IMR-90 (cell line): ENCODE measurements around the gene SH3RF3. TPM values are rescaled to one million over a fixed set of nuclear protein-coding genes. Genes with fewer than 3 reads are reported as not detected.

Experiments used
- ATAC-seq: fragments of 200-7000 bp; cut with Tn5 transposase; 2 replicates; pipeline ENCODE4 v1.9.1; 2020; ENCODE audit warnings: low read depth, mild to moderate bottlenecking, moderate library complexity
- BruUV-seq: library from RNA; stranded (reverse); fragments of 400-500 nt; replicated peaks from 2 replicates; lab custom pipeline; 2021; lab: Mats Ljungman, UMichigan
- CTCF ChIA-PET: fragments of 300-600 bp; formaldehyde crosslinking; extraction: SDS; loops from one replicate; lab custom pipeline; 2021; ENCODE audit warnings: antibody characterized with exemption; lab: Yijun Ruan, JAX
- POLR2A ChIA-PET: fragments of 300-600 bp; sonication (Branson Sonifier 250); formaldehyde crosslinking; loops from one replicate; lab custom pipeline; 2022; ENCODE audit warnings: antibody characterized with exemption; ENCODE audit not compliant: unreplicated experiment; lab: Charles Lee
- DNase-seq: peaks from one replicate; pipeline ENCODE4 v3.0.0; 2013
- H2AFZ ChIP-seq: replicated peaks from 2 replicates; pipeline ENCODE3; 2013; ENCODE audit warnings: low read length, mild to moderate bottlenecking; ENCODE audit not compliant: poor library complexity
- H2AK5ac ChIP-seq: 2 replicates; pipeline ENCODE4 v1.6.1; 2013; ENCODE audit warnings: low read depth, low read length, inconsistent platforms
- H2AK9ac ChIP-seq: replicated peaks from 2 replicates; pipeline ENCODE3; 2013; ENCODE audit warnings: mild to moderate bottlenecking, low read depth, low read length, moderate library complexity; ENCODE audit not compliant: poor library complexity
- H2BK120ac ChIP-seq: 2 replicates; pipeline ENCODE4 v1.6.1; 2013; ENCODE audit warnings: low read depth, low read length, inconsistent platforms
- H2BK15ac ChIP-seq: 3 replicates; pipeline ENCODE4 v1.6.1; 2013; ENCODE audit warnings: low read depth, low read length, inconsistent platforms
- H2BK20ac ChIP-seq: 2 replicates; pipeline ENCODE4 v1.6.1; 2013; ENCODE audit warnings: low read depth, mild to moderate bottlenecking, inconsistent platforms, low read length, moderate library complexity
- H2BK5ac ChIP-seq: 2 replicates; pipeline ENCODE4 v1.6.1; 2013; ENCODE audit warnings: mild to moderate bottlenecking, low read depth, low read length, inconsistent platforms; ENCODE audit not compliant: poor library complexity, severe bottlenecking
- H3K14ac ChIP-seq: replicated peaks from 2 replicates; pipeline ENCODE4 v1.6.1; 2013; ENCODE audit warnings: low read depth, low read length, inconsistent platforms
- H3K18ac ChIP-seq: 2 replicates; pipeline ENCODE4 v1.6.1; 2013; ENCODE audit warnings: low read depth, low read length, control low read depth
- H3K23ac ChIP-seq: 2 replicates; pipeline ENCODE4 v1.6.1; 2013; ENCODE audit warnings: low read depth, low read length, inconsistent platforms
- H3K27ac ChIP-seq: 2 replicates; pipeline ENCODE4 v1.5.1; 2013; ENCODE audit warnings: mild to moderate bottlenecking, control low read depth, low read length; ENCODE audit not compliant: insufficient read depth
- H3K27me3 ChIP-seq: 2 replicates; pipeline ENCODE4 v1.6.1; 2013; ENCODE audit warnings: low read length; ENCODE audit not compliant: control insufficient read depth, insufficient read depth
- H3K36me3 ChIP-seq: 2 replicates; pipeline ENCODE4 v1.6.1; 2013; ENCODE audit warnings: low read length, mixed read lengths; ENCODE audit not compliant: control insufficient read depth, insufficient read depth
- H3K4ac ChIP-seq: 2 replicates; pipeline ENCODE4 v1.6.1; 2013; ENCODE audit warnings: low read depth, low read length, inconsistent platforms
- H3K4me1 ChIP-seq: 2 replicates; pipeline ENCODE4 v1.6.1; 2013; ENCODE audit warnings: low read length, mixed read lengths; ENCODE audit not compliant: control insufficient read depth, insufficient read depth
- H3K4me2 ChIP-seq: 2 replicates; pipeline ENCODE4 v1.6.1; 2013; ENCODE audit warnings: low read depth, mild to moderate bottlenecking, control low read depth, low read length, moderate library complexity
- H3K4me3 ChIP-seq: 2 replicates; pipeline ENCODE4 v1.5.1; 2013; ENCODE audit warnings: low read depth, mild to moderate bottlenecking, control low read depth, low read length, moderate library complexity; ENCODE audit not compliant: insufficient read depth
- H3K56ac ChIP-seq: 2 replicates; pipeline ENCODE4 v1.6.1; 2013; ENCODE audit warnings: low read length, inconsistent platforms; ENCODE audit not compliant: insufficient read depth; ENCODE audit errors: extremely low read depth
- H3K79me1 ChIP-seq, 2 experiments: 2 replicates each; pipeline ENCODE4 v1.6.1; 2013; ENCODE audit warnings: low read length in 2 of 2, inconsistent platforms in 1 of 2, low read depth in 1 of 2
- H3K9ac ChIP-seq: 2 replicates; pipeline ENCODE4 v1.6.1; 2013; ENCODE audit warnings: low read depth, low read length, control low read depth
- H3K9me1 ChIP-seq: 2 replicates; pipeline ENCODE4 v1.6.1; 2013; ENCODE audit warnings: low read length, inconsistent platforms; ENCODE audit not compliant: insufficient read depth
- H3K9me3 ChIP-seq: 2 replicates; pipeline ENCODE4 v1.6.1; 2013; ENCODE audit warnings: low read length; ENCODE audit not compliant: control insufficient read depth, insufficient read depth
- H4K20me1 ChIP-seq: 2 replicates; pipeline ENCODE4 v1.6.1; 2013; ENCODE audit warnings: low read length, inconsistent platforms; ENCODE audit not compliant: insufficient read depth
- H4K5ac ChIP-seq: 2 replicates; pipeline ENCODE4 v1.6.1; 2013; ENCODE audit warnings: mild to moderate bottlenecking, low read depth, low read length, control low read depth
- H4K8ac ChIP-seq, 2 experiments: 2 replicates each; pipeline ENCODE4 v1.6.1; 2013; ENCODE audit warnings: low read depth in 2 of 2, low read length in 2 of 2, control low read depth in 1 of 2, inconsistent platforms in 1 of 2
- H4K91ac ChIP-seq: 2 replicates; pipeline ENCODE4 v1.6.1; 2013; ENCODE audit warnings: low read depth, low read length, inconsistent platforms; ENCODE audit not compliant: insufficient read depth
- CTCF ChIP-seq: conservative IDR thresholded peaks from 2 replicates; pipeline ENCODE4 v1.5.1; 2012; ENCODE audit warnings: mild to moderate bottlenecking, low read depth, low read length, improper control_type of control experiment
- ELK1 ChIP-seq: fragments of 150-350 bp; IDR thresholded peaks from 2 replicates; pipeline ENCODE4 v1.6.1; 2016; ENCODE audit warnings: low read depth, mild to moderate bottlenecking, low read length, moderate library complexity, borderline replicate concordance
- FOS ChIP-seq: fragments of 150-350 bp; IDR thresholded peaks from 2 replicates; pipeline ENCODE4 v1.6.1; 2016; ENCODE audit warnings: low read depth, low read length
- MAZ ChIP-seq: IDR thresholded peaks from 2 replicates; pipeline ENCODE4 v1.6.1; 2012; ENCODE audit warnings: low read depth, mild to moderate bottlenecking, low read length, improper control_type of control experiment, moderate library complexity, borderline replicate concordance
- RAD21 ChIP-seq: IDR thresholded peaks from 2 replicates; pipeline ENCODE4 v1.6.1; 2012; ENCODE audit warnings: low read length, improper control_type of control experiment
- SMC3 ChIP-seq: fragments of 150-350 bp; IDR thresholded peaks from 2 replicates; pipeline ENCODE4 v1.6.1; 2016; ENCODE audit warnings: low read depth, mild to moderate bottlenecking, antibody characterized with exemption, low read length, moderate library complexity
- WGBS, 2 experiments: methylation state at CpG; one replicate each; pipeline versions ENCODE4 v1.1.5 to v1.1.7; 2013; ENCODE audit warnings: missing lambda C conversion rate in 2 of 2; ENCODE audit not compliant: insufficient read length in 1 of 2; ENCODE audit errors: extremely low coverage in 2 of 2; 5-methylcytosine and 5-hydroxymethylcytosine counted together
- dilution Hi-C: fragments of 300-500 bp; cut with HindIII; formaldehyde crosslinking; loops from one replicate; pipeline ENCODE4 v1.14.3; 2018; ENCODE audit warnings: low sequenced_read_pairs; ENCODE audit not compliant: unreplicated experiment
- in situ Hi-C: fragments of 300-500 bp; cut with MboI; formaldehyde crosslinking; loops from 3 replicates; pipeline ENCODE4 v1.14.3; 2019; ENCODE audit warnings: low sequenced_read_pairs, inconsistent platforms, mixed read lengths
- intact Hi-C: fragments of 100-400 bp; cut with micrococcal nuclease; formaldehyde crosslinking; loops from 2 replicates; pipeline ENCODE4 v1.10.0; 2022
- polyA plus RNA-seq, 3 experiments: library from polyadenylated mRNA; depleted of rRNA; stranded (reverse); fragments of >200 nt; gene quantifications; 2 replicates each; pipeline ENCODE4 v1.2.3, GENCODE V29; 2012; ENCODE audit warnings: low replicate concordance in 1 of 3
- total RNA-seq: library from RNA; depleted of rRNA; stranded (reverse); fragments of >200 nt; gene quantifications from 2 replicates; pipeline ENCODE4 v1.2.3, GENCODE V29; 2012

The SH3RF3 gene
- total and polyA plus RNA-seq, 2 of the 4 experiments (the other 2 are of a cell fraction) = 3.4 to 5.3 TPM

GRCh38 chr2:109404681-109405080 is 275.7 kb downstream of the SH3RF3 start:
- intact Hi-C loops = no loop called here
- 96% methylated on average over 5 of the region's 6 CpGs; no CpG with 5 or more reads in 1 of the 2 experiments for WGBS, 2 experiments

More at GRCh38 chr2:109404681-109405080, 275.7 kb downstream of the SH3RF3 start:
- H2AK9ac ChIP-seq = no peak overlapping the region
- no peak overlapping the region for H3K14ac ChIP-seq
- ATAC-seq = no peak
- H3K4me1 ChIP-seq = peaks cover 2% of the 10 kb centered on the region
- peaks cover 44% of the 10 kb centered on the region for H3K9me1 ChIP-seq
- no peak overlapping the region for H3K23ac ChIP-seq
- H3K79me1 ChIP-seq = peaks cover 20 to 61% of the 10 kb centered on the region in 2 experiments; a peak in 3 of 4 replicates
- ChIA-PET POLR2A (no interaction called here), CTCF (no interaction called here)
- dilution Hi-C loops = no loop called here
- H2BK5ac ChIP-seq = no peak overlapping the region
- no peak overlapping the region for H4K91ac ChIP-seq
- in situ Hi-C loops = no loop called here
- no peak overlapping the region for H3K4ac ChIP-seq
- H3K9ac ChIP-seq = no peak overlapping the region
- DNase-seq = no peak
- H2BK20ac ChIP-seq = no peak overlapping the region
- TF ChIP-seq CTCF = no peak
- TF ChIP-seq FOS = no peak
- TF ChIP-seq MAZ = no peak
- TF ChIP-seq SMC3 = no peak
- no peak for TF ChIP-seq RAD21
- TF ChIP-seq ELK1 = no peak
- no peak overlapping the region for H3K56ac ChIP-seq
- H3K27me3 ChIP-seq = no peaks in the 10 kb centered on the region
- no peaks in the 10 kb centered on the region for H3K9me3 ChIP-seq
- H2BK120ac ChIP-seq = no peak overlapping the region
- no peak overlapping the region for H3K4me2 ChIP-seq
- BruUV-seq = no TSS peak
- no peak overlapping the region for H3K27ac ChIP-seq
- no peak overlapping the region for H2BK15ac ChIP-seq
- H2AK5ac ChIP-seq = no peak overlapping the region
- H2AFZ ChIP-seq = no peak overlapping the region
- H4K5ac ChIP-seq = no peak overlapping the region
- peaks cover 17% of the 10 kb centered on the region for H3K36me3 ChIP-seq
- H4K8ac ChIP-seq = no peak overlapping the region
- peaks cover 60% of the 10 kb centered on the region for H4K20me1 ChIP-seq
- H3K18ac ChIP-seq = no peak overlapping the region
- no peak overlapping the region for H3K4me3 ChIP-seq
